ENCODE results near the gene DEFB125.
"Not testable (repeated sequence)": the region's sequence is repeated elsewhere in the genome, so short reads cannot be mapped to it uniquely, and the experiment has no call there.

Gene DEFB125

DNA sequence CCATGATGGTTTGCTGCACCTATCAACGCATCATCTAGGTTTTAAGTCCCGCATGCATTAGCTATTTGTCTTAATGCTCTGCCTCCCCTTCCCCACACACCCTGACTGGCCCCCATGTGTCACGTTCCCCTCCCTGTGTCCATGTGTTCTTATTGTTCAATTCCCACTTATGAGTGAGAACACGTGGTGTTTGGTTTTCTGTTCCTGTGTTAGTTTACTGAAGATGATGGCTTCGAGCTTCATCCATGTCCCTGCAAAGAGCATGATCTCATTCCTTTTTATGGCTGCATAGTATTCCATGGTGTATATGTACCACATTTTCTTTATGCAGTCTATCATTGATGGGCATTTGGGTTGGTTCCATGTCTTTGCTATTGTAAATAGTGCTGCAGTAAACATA, 10.2 kb downstream of the DEFB125 start:
- not testable (repeated sequence) for H3K27ac ChIP-seq (ENCODE audit: low read depth, low read length); H3K4ac ChIP-seq (ENCODE audit: low read depth, low read length); H3K14ac ChIP-seq (ENCODE audit: low read length); H3K9ac ChIP-seq (ENCODE audit: low read length); H4K8ac ChIP-seq (ENCODE audit: low read depth, low read length); H4K91ac ChIP-seq (ENCODE audit: low read depth, low read length); H3K4me2 ChIP-seq (ENCODE audit: low read length); H3K79me2 ChIP-seq (ENCODE audit: control insufficient read depth, insufficient read depth, low read length, poor library complexity); H2BK5ac ChIP-seq (ENCODE audit: low read depth, low read length, poor library complexity); H2AFZ ChIP-seq (ENCODE audit: insufficient read depth, low read length, poor library complexity); H3K4me1 ChIP-seq (ENCODE audit: control insufficient read depth in 1 of 2, insufficient read depth in 2 of 2, low read length in 2 of 2); H3K4me3 ChIP-seq (ENCODE audit: low read depth, low read length); H3K9me3 ChIP-seq (ENCODE audit: insufficient read depth, low read depth, low read length); H2AK5ac ChIP-seq (ENCODE audit: low read length); H3K23ac ChIP-seq (ENCODE audit: low read length); H3K18ac ChIP-seq (ENCODE audit: low read length); H3K36me3 ChIP-seq (ENCODE audit: control insufficient read depth in 1 of 2, insufficient read depth in 2 of 2, low read length in 2 of 2); H2BK12ac ChIP-seq (ENCODE audit: low read length); DNase-seq; H4K12ac ChIP-seq (ENCODE audit: low read depth, low read length); H2BK120ac ChIP-seq (ENCODE audit: insufficient read depth, low read length, poor library complexity); H3K27me3 ChIP-seq (ENCODE audit: insufficient read depth, low read length); H3K79me1 ChIP-seq (ENCODE audit: low read length)
- no CpG with 5 or more reads among the region's 5 CpGs for WGBS (ENCODE audit: extremely low coverage, insufficient coverage, insufficient read length)

DNA sequence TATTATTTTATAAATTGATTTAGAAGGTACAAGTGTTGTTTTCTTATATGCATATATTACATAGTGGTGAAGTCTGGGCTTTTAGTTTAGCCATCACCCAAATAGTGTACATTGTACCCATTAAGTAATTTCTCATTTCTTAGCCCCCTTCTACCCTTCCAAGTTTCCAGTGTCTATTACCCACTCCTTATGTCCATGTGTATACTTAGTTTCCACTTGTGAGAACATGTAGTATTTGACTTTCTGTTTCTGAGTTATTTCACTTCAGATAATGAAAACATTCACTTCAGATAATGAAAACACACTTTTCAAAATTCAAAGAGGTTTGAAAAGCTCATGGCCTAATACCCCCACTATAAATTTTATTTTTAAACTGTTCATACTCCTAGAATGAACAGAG, 14.5 kb downstream of the DEFB125 start:
- Histone ChIP-seq H3K79me2 (ENCODE audit: control insufficient read depth, insufficient read depth, low read length, poor library complexity) (no peaks in the 10 kb centered on the region), H3K4me2 (ENCODE audit: low read length) (no peak overlapping the region), H3K79me1 (ENCODE audit: low read length) (no peaks in the 10 kb centered on the region), H2AFZ (ENCODE audit: insufficient read depth, low read length, poor library complexity) (no peak overlapping the region), H3K9ac (ENCODE audit: low read length) (no peak overlapping the region), H2BK120ac (ENCODE audit: insufficient read depth, low read length, poor library complexity) (no peak overlapping the region), H3K27ac (ENCODE audit: low read depth, low read length) (no peak overlapping the region), H3K9me3 (ENCODE audit: insufficient read depth, low read depth, low read length) (peaks cover 15% of the 10 kb centered on the region), H3K4me1 (ENCODE audit: control insufficient read depth in 1 of 2, insufficient read depth in 2 of 2, low read length in 2 of 2) (no peaks in the 10 kb centered on the region), H3K23ac (ENCODE audit: low read length) (no peak overlapping the region), H3K4me3 (ENCODE audit: low read depth, low read length) (no peak overlapping the region), H4K8ac (ENCODE audit: low read depth, low read length) (no peak overlapping the region), H3K36me3 (ENCODE audit: control insufficient read depth in 1 of 2, insufficient read depth in 2 of 2, low read length in 2 of 2) (no peaks in the 10 kb centered on the region), H4K91ac (ENCODE audit: low read depth, low read length) (no peak overlapping the region), H2BK5ac (ENCODE audit: low read depth, low read length, poor library complexity) (no peak overlapping the region), H3K14ac (ENCODE audit: low read length) (no peak overlapping the region), H3K27me3 (ENCODE audit: insufficient read depth, low read length) (no peaks in the 10 kb centered on the region), H3K18ac (ENCODE audit: low read length) (no peak overlapping the region), H4K12ac (ENCODE audit: low read depth, low read length) (no peak overlapping the region), H3K4ac (ENCODE audit: low read depth, low read length) (no peak overlapping the region), H2BK12ac (ENCODE audit: low read length) (no peak overlapping the region), H2AK5ac (ENCODE audit: low read length) (no peak overlapping the region)
- DNase-seq = no peak

DNA sequence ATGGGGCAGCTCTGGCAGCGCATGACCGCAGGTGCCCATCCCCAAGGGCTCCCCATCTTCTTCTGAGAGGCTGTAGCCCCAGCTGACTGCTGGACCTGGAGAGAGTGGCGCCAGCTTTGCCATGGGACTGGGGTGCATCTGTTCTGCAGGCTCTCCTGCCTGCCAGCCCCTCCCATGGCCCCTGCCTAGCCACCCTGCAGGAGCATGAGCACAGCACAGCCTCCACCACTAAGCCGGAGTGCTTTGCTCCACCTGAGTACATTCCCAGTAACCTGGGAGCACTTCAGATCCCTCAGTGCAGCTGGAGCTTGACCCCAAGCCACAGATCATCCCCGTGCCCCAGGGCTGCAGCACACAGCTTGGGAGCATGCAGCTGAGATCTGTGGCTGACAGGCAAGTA, 16.0 kb downstream of the DEFB125 start:
- no peak overlapping the region for H4K12ac ChIP-seq (ENCODE audit: low read depth, low read length)
- no peak overlapping the region for H3K4me3 ChIP-seq (ENCODE audit: low read depth, low read length)
- no peak overlapping the region for H4K8ac ChIP-seq (ENCODE audit: low read depth, low read length)
- H3K9ac ChIP-seq (ENCODE audit: low read length) = no peak overlapping the region
- H3K23ac ChIP-seq (ENCODE audit: low read length) = no peak overlapping the region
- no peaks in the 10 kb centered on the region for H3K27me3 ChIP-seq (ENCODE audit: insufficient read depth, low read length)
- no peaks in the 10 kb centered on the region for H3K79me1 ChIP-seq (ENCODE audit: low read length)
- H2AK5ac ChIP-seq (ENCODE audit: low read length) = no peak overlapping the region
- H3K14ac ChIP-seq (ENCODE audit: low read length) = no peak overlapping the region
- H3K27ac ChIP-seq (ENCODE audit: low read depth, low read length) = no peak overlapping the region
- no peaks in the 10 kb centered on the region for H3K79me2 ChIP-seq (ENCODE audit: control insufficient read depth, insufficient read depth, low read length, poor library complexity)
- H3K4me2 ChIP-seq (ENCODE audit: low read length) = no peak overlapping the region
- no peak overlapping the region for H2BK120ac ChIP-seq (ENCODE audit: insufficient read depth, low read length, poor library complexity)
- H2BK12ac ChIP-seq (ENCODE audit: low read length) = no peak overlapping the region
- WGBS (ENCODE audit: extremely low coverage, insufficient coverage, insufficient read length) = no CpG with 5 or more reads among the region's 5 CpGs
- no peak overlapping the region for H2AFZ ChIP-seq (ENCODE audit: insufficient read depth, low read length, poor library complexity)
- no peak overlapping the region for H3K4ac ChIP-seq (ENCODE audit: low read depth, low read length)
- no peaks in the 10 kb centered on the region for H3K36me3 ChIP-seq (ENCODE audit: control insufficient read depth in 1 of 2, insufficient read depth in 2 of 2, low read length in 2 of 2)
- H4K91ac ChIP-seq (ENCODE audit: low read depth, low read length) = no peak overlapping the region
- H3K18ac ChIP-seq (ENCODE audit: low read length) = no peak overlapping the region
- DNase-seq = no peak
- H3K4me1 ChIP-seq (ENCODE audit: control insufficient read depth in 1 of 2, insufficient read depth in 2 of 2, low read length in 2 of 2) = no peaks in the 10 kb centered on the region
- H3K9me3 ChIP-seq (ENCODE audit: insufficient read depth, low read depth, low read length) = peaks cover 13% of the 10 kb centered on the region
- no peak overlapping the region for H2BK5ac ChIP-seq (ENCODE audit: low read depth, low read length, poor library complexity)

DNA sequence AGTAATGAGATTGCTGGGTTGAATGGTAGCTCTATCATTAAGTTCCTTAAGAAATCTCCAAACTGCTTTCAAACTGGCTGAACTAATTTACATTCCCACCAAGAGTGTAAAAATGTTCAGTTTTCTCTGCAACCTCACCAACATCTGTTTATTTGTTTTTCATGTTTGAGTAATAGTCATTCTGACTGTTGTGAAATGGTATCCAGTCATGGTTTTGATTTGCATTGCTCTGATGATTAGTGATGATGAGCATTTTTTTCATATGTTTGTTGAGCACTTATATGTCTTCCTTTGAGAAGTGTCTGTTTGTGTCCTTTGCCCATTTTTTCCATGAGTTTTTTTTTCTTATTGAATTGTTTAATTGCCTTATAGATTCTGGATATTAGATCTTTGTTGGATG, 24.9 kb downstream of the DEFB125 start:
- Histone ChIP-seq H2AFZ (ENCODE audit: insufficient read depth, low read length, poor library complexity) (no peak overlapping the region), H3K79me1 (ENCODE audit: low read length) (no peaks in the 10 kb centered on the region), H2BK120ac (ENCODE audit: insufficient read depth, low read length, poor library complexity) (no peak overlapping the region), H4K91ac (ENCODE audit: low read depth, low read length) (no peak overlapping the region), H3K14ac (ENCODE audit: low read length) (no peak overlapping the region), H3K4me3 (ENCODE audit: low read depth, low read length) (no peak overlapping the region), H3K23ac (ENCODE audit: low read length) (no peak overlapping the region), H3K36me3 (ENCODE audit: control insufficient read depth in 1 of 2, insufficient read depth in 2 of 2, low read length in 2 of 2) (no peaks in the 10 kb centered on the region), H3K4me1 (ENCODE audit: control insufficient read depth in 1 of 2, insufficient read depth in 2 of 2, low read length in 2 of 2) (no peaks in the 10 kb centered on the region), H2BK12ac (ENCODE audit: low read length) (no peak overlapping the region), H3K9me3 (ENCODE audit: insufficient read depth, low read depth, low read length) (peaks cover 15% of the 10 kb centered on the region), H3K79me2 (ENCODE audit: control insufficient read depth, insufficient read depth, low read length, poor library complexity) (no peaks in the 10 kb centered on the region), H3K18ac (ENCODE audit: low read length) (no peak overlapping the region), H4K12ac (ENCODE audit: low read depth, low read length) (no peak overlapping the region), H4K8ac (ENCODE audit: low read depth, low read length) (no peak overlapping the region), H3K27ac (ENCODE audit: low read depth, low read length) (no peak overlapping the region), H3K4me2 (ENCODE audit: low read length) (no peak overlapping the region), H3K9ac (ENCODE audit: low read length) (no peak overlapping the region), H2BK5ac (ENCODE audit: low read depth, low read length, poor library complexity) (no peak overlapping the region), H3K4ac (ENCODE audit: low read depth, low read length) (no peak overlapping the region), H2AK5ac (ENCODE audit: low read length) (no peak overlapping the region), H3K27me3 (ENCODE audit: insufficient read depth, low read length) (no peaks in the 10 kb centered on the region)
- DNase-seq = no peak

DNA sequence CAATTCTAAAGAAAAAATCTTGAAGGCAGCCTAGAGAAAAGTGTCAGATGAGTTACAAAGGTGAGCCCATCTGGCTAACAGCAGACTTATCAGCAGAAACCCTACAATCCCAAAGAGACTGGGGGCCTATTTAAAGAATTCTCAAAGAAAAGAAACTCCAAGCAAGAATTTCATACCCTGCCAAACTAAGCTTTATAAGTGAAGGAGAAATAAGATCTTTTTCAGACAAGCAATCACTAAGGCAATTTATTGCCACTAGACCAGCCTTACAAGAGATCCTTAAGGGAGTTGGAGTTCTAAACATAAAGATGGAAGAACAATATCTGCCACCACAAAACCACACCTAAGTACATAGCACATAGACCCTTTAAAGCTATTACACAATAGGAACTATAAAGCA, 30.0 kb downstream of the DEFB125 start:
- H3K14ac ChIP-seq (ENCODE audit: low read length) = no peak overlapping the region

More for the DNA sequence above, 30.0 kb downstream of the DEFB125 start:
- Histone ChIP-seq H3K36me3 (ENCODE audit: control insufficient read depth in 1 of 2, insufficient read depth in 2 of 2, low read length in 2 of 2) (no peaks in the 10 kb centered on the region), H3K79me2 (ENCODE audit: control insufficient read depth, insufficient read depth, low read length, poor library complexity) (no peaks in the 10 kb centered on the region), H3K27me3 (ENCODE audit: insufficient read depth, low read length) (no peaks in the 10 kb centered on the region), H2BK5ac (ENCODE audit: low read depth, low read length, poor library complexity) (no peak overlapping the region), H2BK120ac (ENCODE audit: insufficient read depth, low read length, poor library complexity) (no peak overlapping the region), H3K4ac (ENCODE audit: low read depth, low read length) (no peak overlapping the region), H3K4me2 (ENCODE audit: low read length) (no peak overlapping the region), H4K12ac (ENCODE audit: low read depth, low read length) (no peak overlapping the region), H2BK12ac (ENCODE audit: low read length) (no peak overlapping the region), H3K9ac (ENCODE audit: low read length) (no peak overlapping the region), H3K4me3 (ENCODE audit: low read depth, low read length) (no peak overlapping the region), H4K91ac (ENCODE audit: low read depth, low read length) (no peak overlapping the region), H4K8ac (ENCODE audit: low read depth, low read length) (no peak overlapping the region), H3K18ac (ENCODE audit: low read length) (no peak overlapping the region), H3K27ac (ENCODE audit: low read depth, low read length) (no peak overlapping the region), H3K9me3 (ENCODE audit: insufficient read depth, low read depth, low read length) (peaks cover 15% of the 10 kb centered on the region), H3K4me1 (ENCODE audit: control insufficient read depth in 1 of 2, insufficient read depth in 2 of 2, low read length in 2 of 2) (no peaks in the 10 kb centered on the region), H3K79me1 (ENCODE audit: low read length) (no peaks in the 10 kb centered on the region), H2AK5ac (ENCODE audit: low read length) (no peak overlapping the region), H2AFZ (ENCODE audit: insufficient read depth, low read length, poor library complexity) (no peak overlapping the region), H3K23ac (ENCODE audit: low read length) (no peak overlapping the region)
- DNase-seq = no peak

All from trophoblast cell (in vitro differentiated cells and primary cell).